Activated B cell treated with CpG ODN at 0.5 μM for 24 hours (primary cell): ENCODE measurements around the gene PMPCA. TPM values are rescaled to one million over a fixed set of nuclear protein-coding genes. Genes with fewer than 3 reads are reported as not detected.

ENCODE experiments used
- ATAC-seq: fragments of 200-7000 bp; cut with Tn5 transposase; one replicate; pipeline ENCODE4 v1.10.0; 2021; ENCODE audit warnings: low read depth, mild to moderate bottlenecking, moderate library complexity
- CTCF ChIA-PET: fragments of 350-600 bp; sonication (Branson Sonifier 250); formaldehyde crosslinking; loops from one replicate; lab custom pipeline; 2021; ENCODE audit warnings: antibody characterized with exemption; lab: Charles Lee
- POLR2A ChIA-PET: fragments of 350-600 bp; sonication (Branson Sonifier 250); formaldehyde crosslinking; loops from one replicate; lab custom pipeline; 2021; ENCODE audit warnings: antibody characterized with exemption; lab: Charles Lee
- DNase-seq: peaks from one replicate; pipeline ENCODE4 v3.0.0; 2022
- H3K27ac Mint-ChIP-seq: one replicate; pipeline ENCODE4 v1.8.0; 2020; ENCODE audit warnings: mixed read lengths
- H3K27me3 Mint-ChIP-seq: one replicate; pipeline ENCODE4 v1.8.0; 2021; ENCODE audit warnings: mixed read lengths
- H3K36me3 Mint-ChIP-seq: one replicate; pipeline ENCODE4 v1.8.0; 2021; ENCODE audit warnings: low read depth, mixed read lengths
- H3K4me1 Mint-ChIP-seq: one replicate; pipeline ENCODE4 v1.8.0; 2021; ENCODE audit warnings: mixed read lengths
- H3K4me3 Mint-ChIP-seq: one replicate; pipeline ENCODE4 v1.8.0; 2020; ENCODE audit warnings: mild to moderate bottlenecking, mixed read lengths
- H3K9me3 Mint-ChIP-seq: one replicate; pipeline ENCODE4 v1.8.0; 2020; ENCODE audit warnings: mixed read lengths
- intact Hi-C: fragments of 100-400 bp; cut with micrococcal nuclease; formaldehyde crosslinking; loops from one replicate; pipeline ENCODE4 v1.15.1; 2024
- total RNA-seq: library from RNA; stranded (reverse); gene quantifications from 2 replicates; pipeline ENCODE4 v1.2.3, GENCODE V29; 2022
- TF ChIP-seq, protein P1 (sequence below): fragments of 200-600 bp; IDR thresholded peaks from one replicate; pipeline ENCODE4 v1.8.0; 2022; ENCODE audit warnings: antibody characterized with exemption, mild to moderate bottlenecking

The PMPCA gene
- total RNA-seq, 1 donor from 2014 or later: 75.3 TPM

DNA sequence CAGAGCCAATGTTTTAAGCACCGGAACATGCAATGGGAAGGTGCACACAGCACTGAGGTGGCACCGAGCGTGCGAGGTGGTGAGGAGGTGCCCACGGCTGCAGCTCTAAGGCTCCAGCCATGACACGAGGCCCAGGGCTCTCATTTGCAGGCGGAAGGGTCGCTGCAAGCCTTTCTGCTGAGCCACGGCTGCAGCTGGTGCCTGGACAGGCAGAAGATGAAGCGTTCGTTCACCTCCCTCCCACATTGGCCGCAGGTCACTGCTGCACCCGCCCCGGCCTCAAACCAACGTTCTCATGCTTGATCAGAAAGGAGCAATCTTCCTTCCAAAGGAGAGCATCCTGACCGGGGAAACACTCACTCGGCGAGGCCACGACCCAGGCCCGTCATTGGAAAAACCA, 33.6 kb downstream of the PMPCA start:
- ATAC-seq (no peak), DNase-seq (no peak)
- H3K4me3 Mint-ChIP-seq: no peak overlapping the region
- no peaks in the 10 kb centered on the region for H3K9me3 Mint-ChIP-seq
- intact Hi-C loops: no loop called here
- no peak overlapping the region for H3K27ac Mint-ChIP-seq
- POLR2A ChIA-PET: no interaction called here
- peaks cover 73% of the 10 kb centered on the region for H3K36me3 Mint-ChIP-seq
- TF ChIP-seq, protein P1, sequence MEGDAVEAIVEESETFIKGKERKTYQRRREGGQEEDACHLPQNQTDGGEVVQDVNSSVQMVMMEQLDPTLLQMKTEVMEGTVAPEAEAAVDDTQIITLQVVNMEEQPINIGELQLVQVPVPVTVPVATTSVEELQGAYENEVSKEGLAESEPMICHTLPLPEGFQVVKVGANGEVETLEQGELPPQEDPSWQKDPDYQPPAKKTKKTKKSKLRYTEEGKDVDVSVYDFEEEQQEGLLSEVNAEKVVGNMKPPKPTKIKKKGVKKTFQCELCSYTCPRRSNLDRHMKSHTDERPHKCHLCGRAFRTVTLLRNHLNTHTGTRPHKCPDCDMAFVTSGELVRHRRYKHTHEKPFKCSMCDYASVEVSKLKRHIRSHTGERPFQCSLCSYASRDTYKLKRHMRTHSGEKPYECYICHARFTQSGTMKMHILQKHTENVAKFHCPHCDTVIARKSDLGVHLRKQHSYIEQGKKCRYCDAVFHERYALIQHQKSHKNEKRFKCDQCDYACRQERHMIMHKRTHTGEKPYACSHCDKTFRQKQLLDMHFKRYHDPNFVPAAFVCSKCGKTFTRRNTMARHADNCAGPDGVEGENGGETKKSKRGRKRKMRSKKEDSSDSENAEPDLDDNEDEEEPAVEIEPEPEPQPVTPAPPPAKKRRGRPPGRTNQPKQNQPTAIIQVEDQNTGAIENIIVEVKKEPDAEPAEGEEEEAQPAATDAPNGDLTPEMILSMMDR: no peak
- H3K27me3 Mint-ChIP-seq: no peaks in the 10 kb centered on the region
- peaks cover 6% of the 10 kb centered on the region for H3K4me1 Mint-ChIP-seq
- CTCF ChIA-PET: no interaction called here

DNA sequence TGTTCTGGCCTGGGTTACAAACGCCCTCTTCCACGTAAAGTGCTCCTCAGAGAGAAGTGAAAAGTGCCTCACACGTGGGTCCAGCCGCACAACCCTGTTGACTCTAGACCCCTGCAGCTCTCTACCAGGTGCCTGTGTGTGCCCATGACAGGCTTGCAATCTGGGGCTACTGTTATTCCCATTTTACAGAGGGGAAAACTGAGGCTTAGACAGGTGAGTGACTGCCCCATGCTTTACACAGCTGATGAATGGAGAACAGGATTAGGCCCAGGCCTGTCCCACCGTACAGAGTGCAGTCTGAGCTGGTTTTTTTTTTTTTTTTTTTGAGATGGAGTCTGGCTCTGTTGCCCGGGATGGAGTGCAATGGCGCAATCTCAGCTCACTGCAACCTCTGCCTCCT, 35.3 kb downstream of the PMPCA start:
- Mint-ChIP-seq H3K9me3 (no peaks in the 10 kb centered on the region), H3K27me3 (no peaks in the 10 kb centered on the region), H3K4me1 (peaks cover 6% of the 10 kb centered on the region), H3K4me3 (no peak overlapping the region), H3K36me3 (peaks cover 82% of the 10 kb centered on the region), H3K27ac (no peak overlapping the region)
- POLR2A ChIA-PET: interaction anchor here (0.7 kb wide), 3 partner anchors 40 to 400 kb away, joined by 4 to 7 read pairs (median 6); no protein-coding TSS in a partner anchor
- TF ChIP-seq, protein P1: no peak
- DNase-seq (no peak), ATAC-seq (no peak)
- intact Hi-C loops: no loop called here
- CTCF ChIA-PET: no interaction called here

- no peak for DNase-seq
- peaks cover 84% of the 10 kb centered on the region for H3K36me3 Mint-ChIP-seq
- no peaks in the 10 kb centered on the region for H3K9me3 Mint-ChIP-seq
- TF ChIP-seq, protein P1: no peak
- H3K4me3 Mint-ChIP-seq: no peak overlapping the region
- intact Hi-C loops: no loop called here
- POLR2A ChIA-PET: interaction anchor here (0.5 kb wide), 1 partner anchor 29 kb away, joined by 4 read pairs; no protein-coding TSS in a partner anchor
- H3K4me1 Mint-ChIP-seq: peaks cover 6% of the 10 kb centered on the region
- H3K27ac Mint-ChIP-seq: no peak overlapping the region
- no peak for ATAC-seq
- no peaks in the 10 kb centered on the region for H3K27me3 Mint-ChIP-seq
- CTCF ChIA-PET: no interaction called here
Measured at GRCh38 chr9:136447173-136447778, 36.8 kb downstream of the PMPCA start.

DNA sequence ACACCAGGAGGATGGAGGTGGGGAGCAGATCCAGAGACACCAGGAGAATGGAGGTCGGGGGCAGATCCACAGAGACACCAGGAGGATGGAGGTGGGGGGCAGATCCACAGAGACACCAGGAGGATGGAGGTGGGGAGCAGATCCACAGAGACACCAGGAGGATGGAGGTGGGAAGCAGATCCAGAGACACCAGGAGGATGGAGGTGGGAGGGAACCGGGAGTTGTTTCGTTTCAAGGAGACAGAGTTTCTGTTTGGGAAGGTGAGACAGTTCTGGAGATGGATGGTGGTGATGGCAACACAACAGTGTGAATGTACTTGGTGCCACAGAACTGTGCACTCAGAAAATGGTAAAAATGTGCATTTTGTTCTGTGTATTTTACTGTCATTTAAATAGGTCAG, 38.2 kb downstream of the PMPCA start:
- ChIA-PET POLR2A (no interaction called here), CTCF (no interaction called here)
- ATAC-seq (no peak), DNase-seq (no peak)
- intact Hi-C loops: no loop called here
- H3K36me3 Mint-ChIP-seq: peaks cover 82% of the 10 kb centered on the region
- H3K27me3 Mint-ChIP-seq: no peaks in the 10 kb centered on the region
- H3K4me3 Mint-ChIP-seq: no peak overlapping the region
- no peak overlapping the region for H3K27ac Mint-ChIP-seq
- peaks cover 6% of the 10 kb centered on the region for H3K4me1 Mint-ChIP-seq
- no peaks in the 10 kb centered on the region for H3K9me3 Mint-ChIP-seq
- TF ChIP-seq, protein P1: no peak

- DNase-seq: no peak
- no peak for ATAC-seq
- Mint-ChIP-seq H3K27ac (no peak overlapping the region), H3K4me1 (peaks cover 6% of the 10 kb centered on the region), H3K36me3 (peaks cover 84% of the 10 kb centered on the region), H3K4me3 (no peak overlapping the region), H3K9me3 (no peaks in the 10 kb centered on the region), H3K27me3 (no peaks in the 10 kb centered on the region)
- intact Hi-C loops: no loop called here
- POLR2A ChIA-PET: no interaction called here
- CTCF ChIA-PET: no interaction called here
- TF ChIP-seq, protein P1: no peak
Measured at GRCh38 chr9:136451221-136451877, 40.9 kb downstream of the PMPCA start.
